H1 (cell line): ENCODE data around the gene RTL5.

Source experiments
- CTCF ChIP-seq, 3 experiments: IDR thresholded peaks; 1 replicate in 2 of 3; 2 replicates in 1 of 3; pipeline versions ENCODE4 v1.5.1 to v1.6.1; 2011; ENCODE audit warnings: low read length in 3 of 3, mild to moderate bottlenecking in 3 of 3, inconsistent platforms in 2 of 3, low read depth in 1 of 3, moderate library complexity in 1 of 3; ENCODE audit not compliant: insufficient read depth in 1 of 3; ENCODE audit errors: control extremely low read depth in 1 of 3
- FOSL1 ChIP-seq: IDR thresholded peaks from 2 replicates; pipeline ENCODE4 v1.6.1; 2011; ENCODE audit warnings: mild to moderate bottlenecking, low read depth, low read length, moderate library complexity; ENCODE audit not compliant: insufficient read depth
- GABPA ChIP-seq: IDR thresholded peaks from 2 replicates; pipeline ENCODE4 v1.6.1; 2011; ENCODE audit warnings: mild to moderate bottlenecking, low read length, moderate library complexity, borderline replicate concordance; ENCODE audit not compliant: insufficient read depth
- GTF2F1 ChIP-seq: IDR thresholded peaks from 2 replicates; pipeline ENCODE4 v1.6.1; 2012; ENCODE audit warnings: low read depth, low read length, improper control_type of control experiment, borderline replicate concordance
- JUN ChIP-seq: IDR thresholded peaks from 2 replicates; pipeline ENCODE4 v1.6.1; 2011; ENCODE audit warnings: low read depth, mild to moderate bottlenecking, improper control_type of control experiment, low read length
- JUND ChIP-seq: IDR thresholded peaks from 2 replicates; pipeline ENCODE4 v1.6.1; 2011; ENCODE audit warnings: mild to moderate bottlenecking, improper control_type of control experiment, low read length
- KDM1A ChIP-seq: fragments of 200-600, 300-600 bp; sonication (generic); IDR thresholded peaks from 2 replicates; pipeline ENCODE4 v1.7.1; 2016; ENCODE audit warnings: mild to moderate bottlenecking, low read length, borderline replicate concordance
- RNF2 ChIP-seq: fragments of 200-900, 300-1000 bp; sonication (generic); IDR thresholded peaks from 2 replicates; pipeline ENCODE4 v1.7.1; 2016; ENCODE audit warnings: borderline replicate concordance, low read depth, mild to moderate bottlenecking, antibody characterized with exemption, low read length; ENCODE audit not compliant: poor library complexity, severe bottlenecking; ENCODE audit errors: missing control alignments
- RXRA ChIP-seq: IDR thresholded peaks from 2 replicates; pipeline ENCODE4 v1.6.1; 2011; ENCODE audit warnings: low read depth, mild to moderate bottlenecking, low read length, moderate library complexity; ENCODE audit not compliant: insufficient read depth

GRCh38 chrX:72137846-72138495 lies 6.3 kb upstream of the RTL5 start:
- TF ChIP-seq RXRA (no peak), CTCF (IDR thresholded peaks at IDR 0.05; ENCODE audit: control extremely low read depth in 1 of 3, insufficient read depth in 1 of 3, low read depth in 1 of 3, low read length in 3 of 3) (no peak), RNF2 (no peak), JUND (no peak), JUN (no peak), GABPA (no peak), KDM1A (no peak), FOSL1 (no peak), GTF2F1 (no peak)
